Measurements from ENCODE around the gene POLG2.
A peak's percentile ranks its signal among the peaks of the same experiment; 100 is the strongest.
"Not testable (repeated sequence)": the region's sequence is repeated elsewhere in the genome, so short reads cannot be mapped to it uniquely, and the experiment has no call there.

The POLG2 gene

DNA sequence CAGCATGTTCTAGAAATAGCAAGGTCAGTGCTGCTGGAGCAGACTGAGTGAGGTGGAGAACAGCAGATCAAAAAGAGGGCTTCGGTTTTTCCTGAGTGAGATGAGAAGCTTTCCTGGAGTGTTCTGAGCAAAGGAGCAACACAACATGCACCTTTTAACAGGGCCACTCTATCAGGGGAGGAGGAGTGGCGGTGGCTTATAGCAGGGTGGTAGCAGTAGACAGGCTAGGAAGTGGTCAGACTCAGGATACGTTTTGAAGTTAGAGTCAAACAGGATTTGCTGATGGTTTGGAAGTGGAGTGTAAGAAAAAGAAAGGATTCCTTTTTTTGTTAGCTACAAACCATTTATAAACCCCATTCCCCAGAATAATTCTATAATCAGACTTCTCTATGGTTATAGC, 12.5 kb downstream of the POLG2 start:
- DNase-seq (ENCODE audit: low spot score), result no peak

DNA sequence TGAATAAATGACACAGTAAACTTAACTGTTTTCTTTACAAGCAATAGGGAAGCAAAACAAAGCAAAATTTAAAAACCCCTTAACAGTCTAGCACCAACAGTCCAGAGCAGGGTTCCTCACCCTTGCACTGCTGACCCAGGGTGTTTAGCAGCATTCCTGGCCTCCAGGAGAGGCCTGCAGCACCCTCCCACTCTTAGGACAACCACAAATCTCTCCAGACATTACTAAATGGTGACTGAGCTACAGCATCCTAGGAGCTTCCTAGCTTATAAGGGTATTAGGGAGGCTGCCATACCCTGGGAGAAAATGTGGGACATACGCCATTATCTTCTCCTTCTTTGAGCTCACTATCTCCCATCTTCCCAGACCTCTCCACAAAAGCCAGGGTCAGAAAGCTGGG, 15.9 kb downstream of the POLG2 start:
- no peak for DNase-seq (ENCODE audit: low spot score)

DNA sequence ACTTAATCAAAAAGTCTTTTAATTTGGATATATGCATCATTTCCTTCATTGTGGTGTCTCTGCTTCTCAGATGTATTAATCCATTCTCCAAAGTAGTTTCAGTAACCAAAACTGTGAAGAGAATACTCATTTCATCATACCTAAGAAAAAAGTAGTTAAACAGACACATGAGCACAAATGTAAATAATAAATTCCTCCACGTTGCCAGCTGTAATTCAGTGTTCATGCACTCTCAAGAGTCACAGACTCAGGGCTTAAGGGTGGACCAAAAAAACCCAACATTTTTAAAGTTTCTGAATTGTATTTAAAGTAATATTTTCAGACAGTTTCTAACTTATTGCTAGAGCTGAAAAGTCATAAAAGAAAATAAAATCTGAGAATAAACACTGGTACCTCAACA, 19.0 kb downstream of the POLG2 start:
- DNase-seq (ENCODE audit: low spot score), result no peak

DNA sequence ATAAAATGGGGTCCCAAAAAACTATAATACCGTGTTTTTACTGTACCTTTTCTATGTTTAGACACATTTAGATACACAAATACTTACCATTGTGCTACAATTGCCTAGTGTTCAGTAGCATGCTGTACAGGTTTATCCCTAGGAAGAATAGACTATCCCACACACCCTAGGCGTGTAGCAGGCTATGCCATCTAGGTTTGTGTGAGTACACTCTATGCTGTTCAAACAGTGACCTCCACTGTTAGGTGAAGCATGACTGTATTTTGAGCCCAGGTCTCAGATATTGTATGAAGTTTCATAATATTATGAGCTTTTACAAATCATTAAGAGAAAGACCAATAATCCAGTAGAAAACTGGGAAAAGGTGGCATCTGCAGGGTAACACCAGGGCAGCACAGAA, 24.3 kb downstream of the POLG2 start:
- no peak for DNase-seq (ENCODE audit: low spot score)

DNA sequence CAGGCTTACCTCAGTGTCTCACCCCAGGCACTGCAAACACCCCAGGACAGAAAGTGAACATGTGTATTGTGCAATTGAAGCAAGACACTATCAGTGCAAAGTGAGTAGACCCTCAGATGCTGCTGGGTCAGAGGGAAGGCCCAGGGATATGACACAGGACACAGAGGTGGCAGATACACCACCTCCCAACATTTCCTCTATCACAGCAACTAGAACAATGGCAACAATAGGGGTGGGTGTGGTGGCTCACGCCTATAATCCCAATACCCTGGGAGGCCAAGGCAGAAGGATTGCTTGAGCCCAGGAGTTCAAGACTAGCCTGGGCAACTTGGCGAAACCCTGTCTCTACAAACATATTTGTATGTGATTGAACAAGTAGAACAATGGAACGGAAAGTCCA, 25.4 kb downstream of the POLG2 start:
- DNase-seq (ENCODE audit: low spot score), result no peak

DNA sequence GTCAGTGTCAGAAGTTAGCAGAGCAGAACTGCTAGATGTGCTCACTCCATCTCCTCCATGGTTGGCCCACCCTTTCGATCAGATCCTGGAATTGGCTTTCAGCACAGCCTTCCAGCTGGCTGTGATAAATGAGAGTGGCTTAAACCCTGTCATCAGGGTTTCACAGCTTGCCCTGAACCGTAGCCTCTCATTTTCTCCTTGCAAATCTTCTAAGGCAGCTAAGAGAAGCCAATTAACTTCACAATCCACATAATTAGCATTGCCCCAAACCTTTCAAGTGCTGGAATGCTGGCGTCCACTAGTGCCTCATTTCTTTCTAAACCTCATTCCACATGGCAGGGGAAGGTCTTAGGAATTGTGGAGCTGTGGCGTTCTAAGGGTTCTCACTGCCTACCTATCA, 26.2 kb downstream of the POLG2 start:
- DNase-seq (ENCODE audit: low spot score), result no peak

DNA sequence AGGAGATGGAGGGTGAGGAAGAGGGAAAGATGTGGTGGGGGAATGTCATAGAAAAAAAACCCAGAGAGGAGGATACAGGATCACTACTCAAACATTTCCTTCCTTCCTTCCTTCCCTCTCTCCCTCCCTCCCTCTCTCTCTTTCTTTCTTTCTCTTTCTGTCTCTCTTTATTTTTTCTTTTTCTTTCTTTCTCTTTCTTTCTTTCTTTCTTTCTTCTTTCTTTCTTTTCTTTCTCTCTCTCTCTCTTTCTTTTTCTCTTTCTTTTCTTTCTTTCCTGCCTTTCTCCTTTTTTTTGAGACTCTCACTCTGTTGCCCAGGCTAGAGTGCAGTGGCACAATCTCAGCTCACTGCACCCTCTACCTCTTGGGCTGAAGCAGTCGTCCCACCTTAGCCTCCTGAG, 30.0 kb downstream of the POLG2 start:
- not testable (repeated sequence) for DNase-seq (ENCODE audit: low spot score)

DNA sequence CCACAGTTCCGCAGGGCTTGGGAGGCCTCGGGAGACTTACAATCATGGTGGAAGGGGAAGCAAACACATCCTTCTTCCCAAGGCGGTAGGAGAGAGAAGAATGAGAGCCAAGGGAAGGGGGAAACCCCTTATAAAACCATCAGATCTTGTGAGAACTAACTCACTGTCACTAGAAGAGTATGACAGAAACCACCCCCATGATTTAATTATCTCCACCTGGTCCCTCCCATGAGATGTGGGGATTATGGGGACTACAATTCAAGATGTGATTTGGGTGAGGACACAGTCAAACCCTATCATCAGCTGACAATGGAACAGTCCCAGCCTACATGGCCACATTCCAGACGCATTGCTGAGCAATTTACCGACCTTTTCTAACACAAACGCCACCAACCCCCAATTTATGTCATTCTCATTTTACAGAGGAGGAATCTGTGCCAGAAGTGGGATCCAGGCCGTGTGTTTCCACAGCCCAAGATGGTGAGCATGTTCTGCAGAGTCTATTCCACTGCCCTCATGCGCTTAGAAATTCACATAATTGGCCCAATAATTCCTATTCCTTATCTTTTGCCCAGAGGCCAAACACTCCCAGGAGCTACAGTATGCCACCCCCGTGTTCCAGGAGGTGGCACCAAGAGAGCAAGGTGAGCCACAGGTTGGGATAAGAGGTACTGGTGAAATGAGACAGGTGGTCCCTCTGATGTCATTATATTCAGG, 30.7 kb downstream of the POLG2 start:
- DNase-seq (ENCODE audit: low spot score), result no peak

DNA sequence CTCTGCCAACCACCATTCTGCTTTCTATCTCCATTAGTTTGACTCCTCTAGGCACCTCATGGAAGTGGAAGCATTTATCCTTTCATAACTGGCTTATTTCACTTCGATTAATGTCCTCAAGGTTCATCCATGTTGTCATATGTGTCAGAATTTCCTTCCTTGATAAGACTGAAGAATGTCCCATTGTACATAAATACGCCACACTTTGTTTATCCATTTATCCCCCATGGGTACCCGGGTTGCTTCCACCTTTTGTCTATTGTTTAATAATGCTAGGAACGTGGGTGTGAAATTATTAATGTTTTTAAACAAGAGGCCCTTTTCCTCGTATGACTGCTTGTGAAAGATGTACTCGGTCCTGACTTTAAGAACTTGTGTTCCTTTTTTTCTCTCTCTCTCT, 35.1 kb downstream of the POLG2 start:
- no peak for DNase-seq (ENCODE audit: low spot score)

DNA sequence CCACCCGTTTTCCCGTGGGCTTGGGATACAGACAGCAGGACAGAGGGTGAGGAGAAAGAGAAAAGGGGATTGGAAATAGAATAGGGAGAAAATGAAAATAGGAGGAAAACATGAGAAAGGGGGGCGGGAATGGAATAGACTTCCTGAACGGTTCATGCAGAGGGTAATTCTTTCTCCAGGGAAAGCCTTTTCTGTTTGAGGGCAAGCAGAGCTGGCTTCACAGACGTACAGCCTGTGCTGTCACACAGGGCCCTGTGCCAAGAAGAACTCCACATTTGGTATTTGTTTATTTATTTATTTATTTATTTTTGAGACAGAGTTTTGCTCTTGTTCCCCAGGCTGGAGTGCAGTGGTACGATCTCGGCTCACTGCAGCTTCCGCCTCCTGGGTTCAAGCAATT, 35.9 kb downstream of the POLG2 start:
- no peak for DNase-seq (ENCODE audit: low spot score)

DNA sequence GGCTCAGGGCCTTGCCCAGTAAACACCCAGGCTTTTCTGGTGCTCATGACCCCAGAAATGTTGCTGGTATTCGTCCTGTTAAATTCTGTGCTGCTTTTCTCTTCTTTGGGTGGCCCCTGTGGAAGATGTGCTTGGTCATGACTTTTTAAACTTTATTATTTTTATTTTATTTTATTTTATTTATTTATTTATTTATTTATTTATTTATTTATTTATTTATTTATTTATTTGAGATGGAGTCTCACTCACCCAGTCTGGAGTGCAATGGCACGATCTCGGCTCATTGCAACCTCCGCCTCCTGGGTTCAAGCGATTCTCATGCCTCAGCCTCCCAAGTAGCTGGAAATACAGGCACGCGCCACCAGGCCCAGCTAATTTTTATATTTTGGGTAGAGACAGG, 37.0 kb downstream of the POLG2 start:
- DNase-seq (ENCODE audit: low spot score), result not testable (repeated sequence)

DNA sequence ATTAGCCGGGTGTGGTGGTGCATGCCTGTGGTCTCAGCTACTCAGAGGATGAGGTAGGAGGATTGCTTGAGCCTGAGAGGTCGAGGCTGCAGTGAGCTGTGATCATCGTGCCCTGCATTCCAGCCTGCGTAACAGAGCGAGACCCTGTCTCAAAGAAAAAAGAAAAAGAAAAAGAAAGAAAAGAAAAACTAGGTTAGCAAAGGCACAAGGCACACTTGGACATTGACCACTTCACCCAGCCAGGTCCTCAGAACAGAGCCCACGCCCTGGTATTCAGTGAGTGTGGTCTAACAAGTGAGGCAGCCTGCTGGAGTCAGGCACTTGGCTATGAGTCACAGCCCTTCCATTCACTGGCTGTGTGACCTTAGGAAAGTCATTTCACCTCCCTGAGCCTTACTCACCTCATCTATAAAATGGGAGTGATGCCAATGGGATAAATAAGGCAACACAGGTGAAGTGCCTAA, 37.5 kb downstream of the POLG2 start:
- no peak for DNase-seq (ENCODE audit: low spot score)

DNA sequence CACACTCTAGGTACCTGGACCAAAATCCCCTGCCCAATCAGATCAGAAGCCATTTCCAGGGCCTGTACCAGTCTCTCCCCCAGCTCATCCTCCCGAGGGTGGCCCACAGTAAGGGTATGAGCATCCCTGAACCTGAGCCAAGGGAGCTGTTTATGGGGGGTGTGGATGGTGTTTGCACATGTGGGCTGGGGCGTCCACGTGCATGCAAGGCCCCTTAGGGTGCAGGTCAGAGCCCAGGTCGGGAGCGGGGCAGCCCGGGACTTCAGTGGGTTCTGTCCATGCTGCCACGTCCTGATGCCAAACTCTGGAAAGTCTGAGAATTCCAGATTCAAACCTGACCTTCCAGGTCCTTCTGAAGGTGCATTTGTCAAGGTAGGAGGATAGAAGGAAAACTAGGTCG, 38.1 kb downstream of the POLG2 start:
- DNase-seq (ENCODE audit: low spot score), result no peak

DNA sequence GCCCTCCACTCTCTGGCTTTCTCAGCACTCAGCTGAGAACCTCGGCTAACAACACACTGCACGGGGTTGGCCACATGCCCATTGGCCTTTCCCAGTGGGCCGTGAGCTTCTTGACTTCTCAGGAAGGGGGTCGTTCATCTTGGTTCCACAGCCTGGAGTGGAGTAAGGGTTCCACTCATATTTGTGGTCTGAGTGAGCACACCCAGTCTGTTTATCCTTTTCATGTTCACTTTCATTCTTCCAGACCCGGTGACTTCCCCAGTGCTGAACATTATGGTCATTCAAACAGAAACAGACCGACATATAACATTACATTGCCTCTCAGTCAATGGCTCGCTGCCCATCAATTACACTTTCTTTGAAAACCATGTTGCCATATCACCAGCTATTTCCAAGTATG, 39.7 kb downstream of the POLG2 start:
- no peak for DNase-seq (ENCODE audit: low spot score)

DNA sequence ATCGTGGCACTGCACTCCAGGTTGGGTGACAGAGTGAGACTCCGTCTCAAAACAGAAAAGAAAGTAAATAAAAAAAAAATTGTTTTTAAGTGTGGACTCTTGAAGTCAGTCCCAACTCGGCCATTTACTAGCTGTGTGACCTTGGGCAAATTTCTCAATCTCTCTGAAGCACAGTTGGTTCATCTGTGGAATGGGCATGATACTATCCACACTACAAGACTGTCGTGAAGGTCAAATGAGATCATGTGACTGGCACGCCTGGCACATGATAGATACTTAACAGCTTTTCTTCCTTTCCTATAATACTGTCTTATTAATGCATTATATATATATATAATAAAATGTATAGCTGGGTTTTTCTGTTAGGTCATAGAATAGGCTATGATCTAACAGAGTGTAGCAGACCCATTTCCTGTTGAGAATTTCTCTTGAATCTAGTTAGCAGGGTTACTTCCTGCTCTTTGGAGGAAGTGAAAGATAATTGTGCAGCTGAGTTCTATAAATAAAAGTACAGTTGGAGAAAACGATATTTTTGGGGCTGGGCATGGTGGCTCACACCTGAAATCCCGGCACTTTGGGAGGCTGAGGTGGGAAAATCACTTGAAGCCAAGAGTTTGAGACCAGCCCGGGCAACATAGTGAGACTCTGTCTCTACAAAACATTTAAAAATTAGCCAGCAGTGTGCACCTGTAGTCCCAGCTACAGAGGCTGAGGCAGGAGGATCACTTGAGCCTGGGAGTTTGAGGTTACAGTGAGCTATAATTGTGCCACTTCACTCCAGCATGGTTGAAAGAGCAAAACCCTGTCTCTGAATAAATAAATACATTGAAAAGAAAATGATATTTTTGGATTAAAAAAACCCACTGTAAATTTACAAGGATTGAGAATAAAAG, 40.6 kb downstream of the POLG2 start:
- peak; percentile 48 for DNase-seq (ENCODE audit: low spot score)

DNA sequence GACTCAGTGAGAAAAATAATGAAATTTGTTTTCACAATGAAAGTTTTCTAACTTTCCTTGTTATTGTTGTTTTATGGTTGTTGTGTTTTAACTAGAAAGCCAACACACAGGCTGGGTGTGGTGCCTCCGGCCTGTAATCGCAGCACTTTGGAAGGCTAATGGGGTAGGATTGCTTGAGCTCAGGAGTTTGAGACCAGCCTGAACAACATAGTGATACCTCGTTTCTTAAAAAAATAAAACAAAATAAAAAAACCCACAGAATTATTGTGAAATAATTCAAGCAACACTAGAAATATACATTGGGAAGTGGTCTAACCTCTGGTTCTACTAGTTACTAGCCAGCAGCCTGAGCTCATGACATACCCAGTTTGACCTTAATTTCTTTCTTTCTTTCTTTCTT, 47.3 kb downstream of the POLG2 start:
- no peak for DNase-seq (ENCODE audit: low spot score)

DNA sequence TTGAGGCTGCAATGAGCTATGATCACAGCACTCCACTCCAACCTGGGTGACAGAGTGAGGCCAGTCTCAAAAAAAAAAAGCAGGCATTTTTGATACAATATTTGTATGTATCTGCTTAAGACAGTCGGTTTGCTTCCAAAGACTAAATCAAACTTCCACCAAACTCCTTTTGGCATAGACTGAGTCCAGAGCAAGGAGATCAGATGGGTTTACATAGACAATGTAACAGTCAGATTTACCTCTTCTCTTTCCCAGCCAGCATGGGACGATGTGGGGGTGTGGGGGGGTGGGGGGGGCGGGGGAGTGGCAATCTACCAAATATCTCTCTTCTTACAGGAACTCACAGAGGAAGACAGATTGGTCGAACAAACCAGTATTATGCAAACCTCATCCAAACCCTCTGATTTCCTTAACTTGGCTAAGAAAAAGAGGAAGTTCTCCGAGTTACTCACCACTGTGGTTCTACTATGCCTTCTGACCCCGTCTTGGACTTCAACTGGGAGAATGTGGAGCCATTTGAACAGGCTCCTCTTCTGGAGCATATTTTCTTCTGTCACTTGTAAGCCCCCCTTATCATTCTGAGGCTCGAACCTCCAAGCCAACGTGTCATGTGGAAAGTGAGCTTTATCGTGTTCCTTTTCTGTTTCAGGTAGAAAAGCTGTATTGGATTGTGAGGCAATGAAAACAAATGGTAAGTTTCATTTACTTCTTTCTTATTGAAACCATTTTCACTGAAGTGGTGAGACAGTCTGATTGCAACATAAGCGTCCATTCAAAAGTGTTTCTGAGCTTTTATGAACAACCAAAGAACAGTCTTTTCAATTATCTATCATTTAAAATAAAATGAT, 48.0 kb downstream of the POLG2 start, which contains the start of gene MILR1:
TSS of gene MILR1 (plus strand) at position 451 of the 848 bp plus-strand sequence. CDS start at position 505, 54 bp downstream.
- peak; percentile 91 for DNase-seq (ENCODE audit: low spot score)

DNA sequence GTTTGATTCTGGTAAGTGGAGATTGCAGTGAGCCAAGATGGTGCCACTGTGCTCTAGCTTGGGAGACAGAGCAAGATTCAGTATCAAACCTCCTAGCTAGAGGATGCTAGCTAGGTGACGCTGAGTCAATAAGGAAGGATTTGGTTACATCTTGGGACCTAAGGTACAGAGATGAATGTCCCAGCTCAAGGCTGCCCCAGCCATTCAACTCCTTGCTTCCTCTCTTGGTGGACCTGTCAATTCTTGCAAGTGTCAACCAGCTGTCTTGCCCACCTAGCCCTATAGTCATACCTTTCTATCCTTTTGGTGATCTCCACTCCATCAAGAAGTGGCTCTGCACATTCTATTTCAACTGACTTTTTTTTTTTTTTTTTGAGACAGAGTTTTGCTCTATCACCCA, 49.3 kb downstream of the POLG2 start:
- DNase-seq (ENCODE audit: low spot score), result no peak

DNA sequence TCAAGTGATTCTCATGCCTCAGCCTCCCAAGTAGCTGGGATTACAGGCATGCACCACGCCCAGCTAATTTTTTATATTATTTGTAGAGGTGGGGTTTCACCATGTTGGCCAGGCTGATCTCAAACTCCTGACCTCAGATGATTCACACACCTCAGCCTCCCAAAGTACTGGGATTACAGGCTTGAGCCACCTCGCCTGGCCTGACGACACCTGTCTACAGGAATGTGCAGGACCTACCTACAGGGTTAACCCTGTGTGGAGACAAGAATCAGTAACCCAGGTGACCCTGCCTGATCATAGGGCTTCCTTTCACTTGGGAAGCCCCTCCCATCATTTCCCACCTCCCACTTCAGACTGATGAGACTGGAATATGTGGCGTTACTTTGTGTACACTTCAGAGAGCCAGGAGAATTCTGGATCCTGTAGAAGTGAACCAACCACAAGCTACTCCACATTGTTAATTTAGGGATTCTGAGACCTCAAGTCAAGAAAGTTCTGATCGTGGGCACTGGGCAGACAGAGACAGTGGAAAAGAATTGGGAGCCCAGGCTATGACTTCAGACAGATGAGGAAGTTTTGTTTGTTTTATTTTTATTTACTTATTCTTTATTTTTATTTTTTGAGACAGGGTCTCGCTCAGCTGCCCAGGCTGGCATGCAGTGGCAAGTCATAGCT, 53.6 kb downstream of the POLG2 start:
- DNase-seq (ENCODE audit: low spot score), result no peak

DNA sequence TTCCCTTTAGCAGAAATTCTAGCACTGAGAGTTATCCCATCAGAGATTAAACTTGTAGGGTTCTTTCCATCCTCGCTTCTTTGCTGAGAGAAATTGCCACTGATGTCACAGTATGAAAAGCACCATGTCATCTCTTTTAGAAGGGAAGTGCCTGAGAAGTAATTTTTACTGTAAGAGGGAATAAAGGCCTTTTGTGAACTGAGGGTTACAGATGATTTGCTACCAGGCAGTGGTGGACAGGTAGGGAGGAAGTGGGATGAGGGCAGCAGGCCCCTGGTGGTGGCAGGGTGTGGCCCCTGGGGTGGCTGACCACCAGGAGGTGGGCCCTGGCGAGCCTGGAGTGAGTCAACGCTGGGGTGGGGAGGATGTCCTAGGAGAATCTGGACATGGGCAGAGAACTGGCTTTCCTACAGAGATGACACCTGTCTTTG, 54.3 kb downstream of the POLG2 start:
- DNase-seq (ENCODE audit: low spot score), result no peak

DNA sequence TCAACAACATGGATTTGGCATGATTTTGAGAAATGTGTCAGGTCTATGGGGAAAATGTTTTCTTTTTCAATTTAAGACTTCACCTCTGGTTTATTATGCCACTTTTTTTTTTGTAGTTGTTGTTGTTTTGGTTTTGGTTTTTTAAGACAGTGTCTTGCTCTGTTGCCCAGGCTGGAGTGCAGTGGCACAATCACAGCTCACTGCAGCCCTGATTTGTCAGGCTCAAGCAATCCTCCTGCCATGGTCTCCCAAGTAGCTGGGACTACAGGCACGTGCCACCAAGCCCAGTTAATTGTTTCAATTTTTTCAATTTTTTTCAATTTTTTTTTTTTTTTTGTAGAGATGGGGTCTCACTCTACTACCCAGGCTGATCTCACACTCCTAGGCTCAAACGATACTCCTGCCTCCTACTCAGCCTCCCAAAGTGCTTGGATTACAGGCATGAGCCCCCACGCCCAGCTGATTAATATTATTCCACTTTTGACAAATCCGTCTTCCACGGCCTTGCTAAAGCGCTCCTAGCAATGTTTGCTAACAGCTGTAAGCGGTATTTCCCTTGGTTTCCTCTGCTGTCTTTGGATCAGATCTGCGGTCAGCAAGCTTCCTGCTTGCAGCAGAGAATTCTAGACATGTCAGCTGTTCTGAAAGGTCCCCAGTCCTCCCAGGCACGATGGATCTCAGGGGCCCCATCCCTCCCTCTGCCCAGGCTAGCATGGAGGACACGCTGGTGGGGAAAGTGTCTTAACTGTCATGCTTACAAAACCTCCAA, 54.9 kb downstream of the POLG2 start:
- peak; percentile 66 for DNase-seq (ENCODE audit: low spot score)
